Measurements from ENCODE around the gene CCR5AS.

GRCh38 chr3:46359733-46360493, 47.0 kb downstream of the CCR5AS start:
- TF ChIP-seq POLR2A (IDR thresholded peaks at IDR 0.05) (no peak), CTCF (IDR thresholded peaks at IDR 0.05) (no peak), POLR2AphosphoS5 (IDR thresholded peaks at IDR 0.05) (no peak)
